ENCODE results near the gene PHYKPL. TPM values are rescaled to one million over a fixed set of nuclear protein-coding genes. Genes with fewer than 3 reads are reported as not detected.

The PHYKPL gene
- total RNA-seq, 1 donor from 2014 or later = 20.5 TPM

DNA sequence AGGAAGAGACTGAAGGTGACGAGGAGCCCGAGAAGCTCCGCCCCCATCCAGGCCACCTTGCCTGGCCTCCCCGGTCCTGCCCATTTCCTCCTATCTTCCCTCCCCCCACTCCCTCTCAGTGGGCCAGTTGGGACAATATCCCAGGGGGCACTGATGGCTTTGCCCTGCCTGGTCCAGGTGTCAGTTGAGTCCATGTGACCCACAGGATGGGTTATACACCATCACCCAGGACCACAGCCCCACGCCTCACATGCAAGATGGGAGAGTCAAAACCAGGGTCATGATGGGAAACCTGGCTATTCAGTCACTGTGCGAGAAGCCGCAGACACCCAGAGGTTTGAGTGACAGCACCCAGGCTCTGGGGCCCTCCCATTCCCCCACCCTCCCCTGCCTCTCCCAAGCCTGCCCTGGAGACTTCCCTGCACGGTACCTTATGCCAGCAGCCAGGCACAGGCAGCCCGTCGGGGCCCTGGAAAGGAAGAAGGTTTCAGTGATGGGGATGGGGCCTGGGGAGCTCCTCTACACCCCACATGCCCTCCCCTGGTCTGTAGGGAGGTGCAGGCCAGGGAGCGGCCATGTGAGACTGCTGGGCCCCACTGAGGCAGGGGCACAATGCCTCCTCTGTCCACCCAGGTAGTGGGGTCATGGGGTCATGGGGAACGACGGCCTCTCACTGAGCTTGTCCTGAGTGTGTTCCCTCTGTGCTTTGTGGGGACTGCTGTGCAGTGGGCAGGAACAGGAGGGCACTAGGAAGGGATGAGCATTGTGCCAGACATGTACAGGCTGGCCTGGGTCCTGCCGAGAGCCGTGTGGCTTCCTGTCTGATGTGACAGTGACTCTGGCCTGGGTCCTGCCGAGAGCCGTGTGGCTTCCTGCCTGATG, 6.3 kb upstream of the PHYKPL start:
- H3K27me3 Mint-ChIP-seq (ENCODE audit: insufficient read depth, low read depth) = peaks cover 10% of the 10 kb centered on the region
- TF ChIP-seq EZH2phosphoT487 (IDR thresholded peaks at IDR 0.05) (no peak), EZH2 (IDR thresholded peaks at IDR 0.05) (no peak)
- TF ChIP-seq, protein P1, sequence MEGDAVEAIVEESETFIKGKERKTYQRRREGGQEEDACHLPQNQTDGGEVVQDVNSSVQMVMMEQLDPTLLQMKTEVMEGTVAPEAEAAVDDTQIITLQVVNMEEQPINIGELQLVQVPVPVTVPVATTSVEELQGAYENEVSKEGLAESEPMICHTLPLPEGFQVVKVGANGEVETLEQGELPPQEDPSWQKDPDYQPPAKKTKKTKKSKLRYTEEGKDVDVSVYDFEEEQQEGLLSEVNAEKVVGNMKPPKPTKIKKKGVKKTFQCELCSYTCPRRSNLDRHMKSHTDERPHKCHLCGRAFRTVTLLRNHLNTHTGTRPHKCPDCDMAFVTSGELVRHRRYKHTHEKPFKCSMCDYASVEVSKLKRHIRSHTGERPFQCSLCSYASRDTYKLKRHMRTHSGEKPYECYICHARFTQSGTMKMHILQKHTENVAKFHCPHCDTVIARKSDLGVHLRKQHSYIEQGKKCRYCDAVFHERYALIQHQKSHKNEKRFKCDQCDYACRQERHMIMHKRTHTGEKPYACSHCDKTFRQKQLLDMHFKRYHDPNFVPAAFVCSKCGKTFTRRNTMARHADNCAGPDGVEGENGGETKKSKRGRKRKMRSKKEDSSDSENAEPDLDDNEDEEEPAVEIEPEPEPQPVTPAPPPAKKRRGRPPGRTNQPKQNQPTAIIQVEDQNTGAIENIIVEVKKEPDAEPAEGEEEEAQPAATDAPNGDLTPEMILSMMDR (IDR thresholded peaks at IDR 0.05) = no peak
- Histone ChIP-seq H3K27ac (no peak overlapping the region), H3K9me3 (ENCODE audit: low read depth) (no peaks in the 10 kb centered on the region), H3K36me3 (no peaks in the 10 kb centered on the region), H3F3A (ENCODE audit: low read depth) (peaks cover 7% of the 10 kb centered on the region), H3K9ac (no peak overlapping the region), H3K27me3 (no peaks in the 10 kb centered on the region), H3K4me1 (no peaks in the 10 kb centered on the region), H4K20me1 (ENCODE audit: low read depth) (no peaks in the 10 kb centered on the region), H3K4me3 (no peak overlapping the region), H3K4me2 (no peak overlapping the region), H3K79me2 (ENCODE audit: low read depth) (no peaks in the 10 kb centered on the region), H2AFZ (replicated peaks) (no peak overlapping the region)
- H3K27ac Mint-ChIP-seq = no peak overlapping the region
- H3K4me1 Mint-ChIP-seq = peaks cover 7% of the 10 kb centered on the region
- H3K36me3 Mint-ChIP-seq = no peaks in the 10 kb centered on the region
- no peak for DNase-seq (ENCODE audit: low spot score)
- H3K4me3 Mint-ChIP-seq = no peak overlapping the region
- no peaks in the 10 kb centered on the region for H3K9me3 Mint-ChIP-seq

DNA sequence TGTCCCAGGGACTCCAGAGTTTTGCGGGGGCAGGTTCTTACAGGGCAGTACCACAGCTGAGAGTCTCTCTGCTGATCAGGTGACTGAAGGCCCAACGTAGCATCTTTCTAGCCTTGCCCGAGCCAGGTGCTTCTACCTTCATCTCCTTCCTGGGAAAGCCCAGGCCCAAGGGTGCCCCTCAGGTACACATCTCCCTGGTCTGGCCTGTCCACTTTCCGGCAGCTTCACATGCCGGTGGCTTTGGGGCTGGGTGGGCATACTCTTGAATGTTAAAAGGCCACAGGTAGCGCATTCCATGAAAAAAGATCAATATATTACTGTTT, 5.7 kb upstream of the PHYKPL start:
- Mint-ChIP-seq H3K27me3 (ENCODE audit: insufficient read depth, low read depth) (peaks cover 10% of the 10 kb centered on the region), H3K4me1 (peaks cover 9% of the 10 kb centered on the region), H3K9me3 (no peaks in the 10 kb centered on the region), H3K27ac (peak overlapping the region; percentile 7), H3K36me3 (no peaks in the 10 kb centered on the region), H3K4me3 (peak overlapping the region; percentile 55)
- H4K20me1 ChIP-seq (ENCODE audit: low read depth) = no peaks in the 10 kb centered on the region
- no peak overlapping the region for H3K4me3 ChIP-seq
- H3K4me2 ChIP-seq = no peak overlapping the region
- H3K27me3 ChIP-seq = no peaks in the 10 kb centered on the region
- H3K36me3 ChIP-seq = no peaks in the 10 kb centered on the region
- no peak overlapping the region for H3K27ac ChIP-seq
- no peaks in the 10 kb centered on the region for H3K9me3 ChIP-seq (ENCODE audit: low read depth)
- H3K9ac ChIP-seq = no peak overlapping the region
- no peak for DNase-seq (ENCODE audit: low spot score)
- TF ChIP-seq, protein P1 (IDR thresholded peaks at IDR 0.05) = no peak
- TF ChIP-seq EZH2 (IDR thresholded peaks at IDR 0.05) = no peak
- no peak for TF ChIP-seq EZH2phosphoT487 (IDR thresholded peaks at IDR 0.05)
- H3K4me1 ChIP-seq = no peaks in the 10 kb centered on the region
- H2AFZ ChIP-seq (replicated peaks) = no peak overlapping the region
- peaks cover 14% of the 10 kb centered on the region for H3F3A ChIP-seq (ENCODE audit: low read depth)
- no peaks in the 10 kb centered on the region for H3K79me2 ChIP-seq (ENCODE audit: low read depth)

DNA sequence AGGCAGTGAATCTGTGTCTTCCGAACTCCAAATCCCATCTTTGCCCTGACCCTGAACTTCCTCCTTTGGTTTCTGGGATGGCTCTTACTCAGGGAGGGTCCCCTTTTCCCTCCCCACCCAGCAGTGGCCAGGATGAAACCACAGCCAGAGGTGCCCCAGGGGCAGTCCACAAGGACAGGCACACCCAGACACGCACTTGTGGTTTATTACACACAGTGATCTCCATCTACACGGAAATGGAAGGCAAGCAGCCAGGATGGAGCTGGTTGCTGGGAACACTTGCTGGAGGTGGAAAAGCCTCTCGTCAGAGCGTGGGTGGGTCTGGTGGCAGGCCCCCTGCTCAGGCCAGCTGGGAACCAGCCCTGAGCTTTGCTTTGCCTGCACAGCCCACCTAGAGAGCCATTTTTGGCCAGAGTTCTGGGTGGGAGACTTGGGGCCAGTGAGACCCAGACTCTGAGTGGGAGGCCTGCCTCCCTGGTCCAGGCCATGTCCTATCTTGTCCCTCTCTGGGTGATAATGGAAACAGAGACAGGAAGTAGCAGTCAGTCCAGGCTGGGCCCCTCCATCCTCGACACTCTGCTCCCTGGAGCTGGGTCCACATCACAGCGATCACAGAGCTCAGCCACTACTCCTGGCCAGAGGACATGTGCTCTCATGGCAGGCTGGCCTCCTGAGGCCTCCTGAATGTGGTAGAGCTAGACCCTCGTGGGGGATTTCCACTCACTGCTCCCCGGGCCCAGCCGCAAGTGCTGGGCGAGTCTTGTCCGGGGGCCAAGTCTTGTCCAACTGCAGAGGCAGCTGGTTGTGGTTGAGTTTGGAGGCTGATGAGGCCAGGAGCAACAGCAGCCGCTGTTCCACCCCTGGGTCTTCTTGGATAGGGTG, 5.1 kb upstream of the PHYKPL start:
- Mint-ChIP-seq H3K27me3 (ENCODE audit: insufficient read depth, low read depth) (peaks cover 10% of the 10 kb centered on the region), H3K27ac (peak overlapping the region; percentile 33), H3K36me3 (no peaks in the 10 kb centered on the region), H3K4me1 (peaks cover 9% of the 10 kb centered on the region), H3K4me3 (no peak overlapping the region), H3K9me3 (no peaks in the 10 kb centered on the region)
- Histone ChIP-seq H3K9me3 (ENCODE audit: low read depth) (no peaks in the 10 kb centered on the region), H3K4me2 (no peak overlapping the region), H4K20me1 (ENCODE audit: low read depth) (no peaks in the 10 kb centered on the region), H2AFZ (replicated peaks) (no peak overlapping the region), H3K27ac (no peak overlapping the region), H3F3A (ENCODE audit: low read depth) (peaks cover 20% of the 10 kb centered on the region), H3K4me3 (no peak overlapping the region), H3K27me3 (no peaks in the 10 kb centered on the region), H3K4me1 (no peaks in the 10 kb centered on the region), H3K79me2 (ENCODE audit: low read depth) (no peaks in the 10 kb centered on the region), H3K36me3 (no peaks in the 10 kb centered on the region), H3K9ac (no peak overlapping the region)
- no peak for DNase-seq (ENCODE audit: low spot score)
- TF ChIP-seq EZH2phosphoT487 (IDR thresholded peaks at IDR 0.05) (no peak), EZH2 (IDR thresholded peaks at IDR 0.05) (no peak)
- TF ChIP-seq, protein P1 (IDR thresholded peaks at IDR 0.05) = no peak
